Measurements from ENCODE around the gene DRD2.

The DRD2 gene

GRCh38 chr11:113484223-113484622 lies 9.0 kb upstream of the DRD2 start:
- DNase-seq (ENCODE audit: low read depth in 2 of 2): no peak

GRCh38 chr11:113481672-113482071 lies 6.5 kb upstream of the DRD2 start:
- DNase-seq (ENCODE audit: low read depth in 2 of 2): no peak

- no peak for DNase-seq (ENCODE audit: low read depth in 2 of 2)
Observed at GRCh38 chr11:113481226-113481625, 6.0 kb upstream of the DRD2 start.

GRCh38 chr11:113477321-113477720 lies 2.1 kb upstream of the DRD2 start:
- no peak for DNase-seq (ENCODE audit: low read depth in 2 of 2)

- DNase-seq (ENCODE audit: low read depth in 2 of 2): no peak
Observed at GRCh38 chr11:113476553-113476952, 1.4 kb upstream of the DRD2 start.

GRCh38 chr11:113474362-113475159 lies 637 bp downstream of the DRD2 start:
- DNase-seq (ENCODE audit: low read depth in 2 of 2): peak; percentile 30 to 36

GRCh38 chr11:113473983-113474361 lies 1.2 kb downstream of the DRD2 start:
- no peak for DNase-seq (ENCODE audit: low read depth in 2 of 2)

GRCh38 chr11:113472471-113472870 lies 2.7 kb downstream of the DRD2 start:
- no peak for DNase-seq (ENCODE audit: low read depth in 2 of 2)

GRCh38 chr11:113470233-113470632 lies 5.0 kb downstream of the DRD2 start:
- DNase-seq (ENCODE audit: low read depth in 2 of 2): no peak

GRCh38 chr11:113468726-113469345 lies 6.4 kb downstream of the DRD2 start:
- DNase-seq (ENCODE audit: low read depth in 2 of 2): no peak

- DNase-seq (ENCODE audit: low read depth in 2 of 2): no peak
Observed at GRCh38 chr11:113467545-113467944, 7.7 kb downstream of the DRD2 start.

GRCh38 chr11:113465786-113466185 lies 9.4 kb downstream of the DRD2 start:
- DNase-seq (ENCODE audit: low read depth in 2 of 2): no peak

GRCh38 chr11:113464416-113464815 lies 10.8 kb downstream of the DRD2 start:
- DNase-seq (ENCODE audit: low read depth in 2 of 2): no peak

GRCh38 chr11:113462830-113463229 lies 12.4 kb downstream of the DRD2 start:
- no peak for DNase-seq (ENCODE audit: low read depth in 2 of 2)

- DNase-seq (ENCODE audit: low read depth in 2 of 2): no peak
Observed at GRCh38 chr11:113461639-113462038, 13.6 kb downstream of the DRD2 start.

GRCh38 chr11:113460469-113460868 lies 14.7 kb downstream of the DRD2 start:
- DNase-seq (ENCODE audit: low read depth in 2 of 2): no peak

GRCh38 chr11:113458189-113458588 lies 17.0 kb downstream of the DRD2 start:
- DNase-seq (ENCODE audit: low read depth in 2 of 2): no peak

- DNase-seq (ENCODE audit: low read depth in 2 of 2): no peak
Observed at GRCh38 chr11:113457784-113458183, 17.4 kb downstream of the DRD2 start.

- no peak for DNase-seq (ENCODE audit: low read depth in 2 of 2)
Observed at GRCh38 chr11:113454455-113454854, 20.7 kb downstream of the DRD2 start.

- DNase-seq (ENCODE audit: low read depth in 2 of 2): no peak
Observed at GRCh38 chr11:113449743-113450142, 25.5 kb downstream of the DRD2 start.

- no peak for DNase-seq (ENCODE audit: low read depth in 2 of 2)
Observed at GRCh38 chr11:113448316-113448677, 26.9 kb downstream of the DRD2 start.

GRCh38 chr11:113447621-113448315 lies 27.4 kb downstream of the DRD2 start:
- no peak for DNase-seq (ENCODE audit: low read depth in 2 of 2)

GRCh38 chr11:113446938-113447337 lies 28.3 kb downstream of the DRD2 start:
- no peak for DNase-seq (ENCODE audit: low read depth in 2 of 2)

Data from stimulated activated CD4-positive, alpha-beta T cell treated with anti-CD3 and anti-CD28 coated beads, Interleukin-15, amount 100 ng/mL, for 48 hours (primary cell).